OCI-LY3 (cell line): ENCODE measurements around the gene CYP26B1.

Experiments used
- EZH2phosphoT487 ChIP-seq: fragments of 200-600 bp; shearing (Covaris generic); IDR thresholded peaks from 2 replicates; pipeline ENCODE4 v1.6.1; 2018; ENCODE audit warnings: antibody characterized with exemption, mixed run types, low read depth
- TF ChIP-seq, protein P1 (sequence below): fragments of 200-600, 300-600 bp; sonication (generic); IDR thresholded peaks from 2 replicates; pipeline ENCODE4 v1.5.1; 2014; ENCODE audit warnings: antibody characterized with exemption, low read length, low read depth

DNA sequence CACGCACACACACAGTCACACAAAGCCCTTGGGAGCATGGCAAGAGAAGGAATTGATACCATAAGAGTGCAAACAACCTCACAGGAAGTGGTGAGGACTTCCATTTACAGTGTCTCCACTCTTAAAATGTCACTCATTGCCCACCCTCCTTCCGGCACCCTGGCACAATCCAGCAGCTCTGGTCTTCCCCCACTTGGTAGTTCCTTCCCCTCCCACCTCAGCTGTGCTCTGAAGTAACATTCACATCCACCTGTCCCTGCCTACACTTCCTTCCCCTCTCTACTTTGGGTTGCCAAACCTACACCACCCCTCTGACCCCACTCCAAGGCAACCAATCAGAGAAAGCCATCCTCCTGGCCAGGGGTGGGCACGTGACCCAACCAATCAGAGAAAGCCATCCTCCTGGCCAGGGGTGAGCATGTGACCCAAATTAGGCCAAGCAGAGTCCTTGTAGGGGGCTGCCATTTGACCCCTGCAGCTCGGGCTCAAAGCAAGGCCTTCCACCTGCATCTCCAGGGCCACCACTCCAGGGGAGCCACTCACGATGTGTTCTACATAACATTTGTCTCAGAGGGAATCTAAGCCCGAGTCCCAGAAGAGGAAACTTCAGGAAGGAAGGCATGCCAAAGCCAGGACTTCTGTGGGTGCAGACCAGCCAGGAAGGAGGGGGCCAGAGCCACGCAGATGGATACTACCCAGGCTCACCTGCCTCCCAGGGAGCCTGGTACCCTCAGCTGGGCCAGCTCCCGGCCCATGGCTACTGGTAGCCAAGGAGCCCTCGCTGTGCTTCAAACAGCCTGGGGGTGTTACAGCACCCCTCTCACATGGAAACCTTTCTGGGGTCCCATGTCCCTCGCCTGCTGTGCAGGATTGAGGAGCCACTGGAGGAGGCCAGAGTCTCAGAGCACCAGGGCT is 21.2 kb downstream of the CYP26B1 start:
- TF ChIP-seq, protein P1, sequence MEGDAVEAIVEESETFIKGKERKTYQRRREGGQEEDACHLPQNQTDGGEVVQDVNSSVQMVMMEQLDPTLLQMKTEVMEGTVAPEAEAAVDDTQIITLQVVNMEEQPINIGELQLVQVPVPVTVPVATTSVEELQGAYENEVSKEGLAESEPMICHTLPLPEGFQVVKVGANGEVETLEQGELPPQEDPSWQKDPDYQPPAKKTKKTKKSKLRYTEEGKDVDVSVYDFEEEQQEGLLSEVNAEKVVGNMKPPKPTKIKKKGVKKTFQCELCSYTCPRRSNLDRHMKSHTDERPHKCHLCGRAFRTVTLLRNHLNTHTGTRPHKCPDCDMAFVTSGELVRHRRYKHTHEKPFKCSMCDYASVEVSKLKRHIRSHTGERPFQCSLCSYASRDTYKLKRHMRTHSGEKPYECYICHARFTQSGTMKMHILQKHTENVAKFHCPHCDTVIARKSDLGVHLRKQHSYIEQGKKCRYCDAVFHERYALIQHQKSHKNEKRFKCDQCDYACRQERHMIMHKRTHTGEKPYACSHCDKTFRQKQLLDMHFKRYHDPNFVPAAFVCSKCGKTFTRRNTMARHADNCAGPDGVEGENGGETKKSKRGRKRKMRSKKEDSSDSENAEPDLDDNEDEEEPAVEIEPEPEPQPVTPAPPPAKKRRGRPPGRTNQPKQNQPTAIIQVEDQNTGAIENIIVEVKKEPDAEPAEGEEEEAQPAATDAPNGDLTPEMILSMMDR = no peak
- TF ChIP-seq EZH2phosphoT487 = no peak
